Femur (tissue), 1 donor: ENCODE results near the gene PGBD4.
"Not testable (repeated sequence)": the region's sequence is repeated elsewhere in the genome, so short reads cannot be mapped to it uniquely, and the experiment has no call there.

Source experiments
- DNase-seq: peaks from one replicate; pipeline ENCODE4 v3.0.0-alpha.2; 2017

PGBD4 gene

DNA sequence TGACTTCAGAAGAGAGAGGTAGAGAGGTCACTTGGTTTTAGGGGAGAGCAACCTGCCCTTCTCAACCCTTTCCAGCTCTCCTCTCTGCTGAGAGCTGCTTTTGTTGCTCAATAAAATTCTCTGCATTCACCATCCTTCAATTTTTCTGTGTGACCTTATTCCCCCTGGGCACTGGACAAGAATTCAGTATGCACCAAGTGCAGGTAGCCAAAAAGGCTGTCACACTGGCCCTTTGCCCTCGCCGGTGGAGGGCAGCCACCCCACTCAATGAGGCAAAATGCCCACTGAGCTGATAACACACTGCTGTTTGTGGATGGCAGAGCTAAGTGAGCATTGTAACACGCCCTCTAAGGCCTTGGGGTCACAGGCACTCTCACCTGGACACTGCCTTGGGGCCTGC, 12.9 kb downstream of the PGBD4 start:
- DNase-seq: no peak

GRCh38 chr15:34116620-34117019, 14.7 kb downstream of the PGBD4 start:
- peak; percentile 43 for DNase-seq

- DNase-seq: no peak
These were observed 17.4 kb downstream of the PGBD4 start for GRCh38 chr15:34119291-34119690.

- DNase-seq: not testable (repeated sequence)
These were observed 18.5 kb downstream of the PGBD4 start for GRCh38 chr15:34120420-34120819.

GRCh38 chr15:34121786-34122185, 19.9 kb downstream of the PGBD4 start:
- DNase-seq: not testable (repeated sequence)

GRCh38 chr15:34122771-34123183, 20.9 kb downstream of the PGBD4 start:
- DNase-seq: no peak

- DNase-seq: no peak
These were observed 22.8 kb downstream of the PGBD4 start for GRCh38 chr15:34124651-34125050.

DNA sequence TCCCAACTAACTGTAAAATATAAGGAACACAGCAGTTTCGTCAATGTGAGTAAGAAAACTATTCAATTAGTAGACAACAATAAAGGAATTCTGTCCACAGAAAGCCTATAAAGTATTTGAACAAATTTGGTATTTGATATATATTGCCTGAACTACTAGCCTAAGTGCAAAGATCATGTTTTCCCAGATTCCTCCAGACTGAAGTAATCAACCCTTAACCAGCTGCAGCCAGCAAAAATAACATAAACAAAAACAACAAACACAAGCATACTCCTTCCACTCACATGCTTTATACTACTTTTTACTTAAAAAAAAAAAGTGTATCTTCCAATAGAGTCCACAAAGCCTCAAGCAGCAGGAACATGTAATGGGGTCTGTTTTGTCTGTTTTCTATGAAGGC, 24.1 kb downstream of the PGBD4 start:
- DNase-seq: no peak

DNA sequence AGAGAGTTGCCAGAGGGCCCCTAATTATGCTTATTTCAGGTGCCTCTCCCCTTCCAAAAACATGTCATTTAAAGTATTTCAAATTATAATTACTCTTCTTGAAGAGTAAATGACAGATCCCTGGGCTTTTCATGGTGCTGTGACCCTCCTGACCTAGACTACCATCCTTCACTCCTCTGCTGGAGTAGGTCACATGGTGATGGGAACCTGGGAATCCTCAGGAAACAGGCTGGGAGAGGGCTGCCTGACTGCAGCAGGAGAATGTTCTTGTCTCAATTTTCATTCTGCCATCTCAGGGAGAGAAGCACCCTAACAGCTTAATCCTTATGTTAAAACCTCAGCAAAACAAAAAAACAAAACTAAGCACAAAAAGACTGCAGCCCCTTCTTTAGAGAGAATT, 24.6 kb downstream of the PGBD4 start:
- DNase-seq: no peak

DNA sequence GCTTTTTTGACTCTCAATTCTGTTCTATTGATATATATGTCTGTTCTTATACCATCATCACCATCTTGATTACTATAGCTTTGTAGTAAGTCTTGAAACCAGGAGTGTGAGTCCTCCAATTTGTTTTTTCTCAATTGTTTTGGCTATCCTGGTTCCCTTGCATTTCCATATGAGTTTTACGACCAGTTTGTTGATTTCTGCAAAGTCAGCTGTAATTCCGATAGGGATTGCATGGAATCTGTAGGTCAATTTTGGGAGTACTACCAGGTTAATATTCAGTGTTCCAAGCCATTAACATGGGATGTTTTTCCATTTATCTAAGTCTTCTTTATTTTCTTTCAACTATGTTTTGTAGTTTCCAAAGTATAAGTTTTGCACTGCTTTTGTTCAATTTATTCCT, 27.0 kb downstream of the PGBD4 start:
- no peak for DNase-seq

DNA sequence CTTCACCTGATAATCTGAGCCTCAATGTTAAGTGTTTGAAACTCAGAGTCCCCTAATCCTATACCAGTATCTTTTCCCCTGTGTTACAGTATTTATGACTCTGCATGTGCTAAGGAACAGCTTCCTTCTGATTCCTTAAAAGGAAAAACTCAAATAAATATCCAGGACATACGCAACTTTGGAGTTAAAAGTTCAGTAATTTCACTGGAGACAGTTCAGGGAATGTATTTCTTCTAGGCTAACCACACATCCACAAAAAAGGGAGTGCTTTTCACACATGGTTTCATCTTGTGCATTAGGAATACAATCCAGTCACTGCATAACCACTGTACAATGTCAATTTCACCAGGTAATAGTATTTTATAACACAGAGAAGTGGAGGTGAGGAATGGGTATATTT, 31.0 kb downstream of the PGBD4 start:
- DNase-seq: no peak

DNA sequence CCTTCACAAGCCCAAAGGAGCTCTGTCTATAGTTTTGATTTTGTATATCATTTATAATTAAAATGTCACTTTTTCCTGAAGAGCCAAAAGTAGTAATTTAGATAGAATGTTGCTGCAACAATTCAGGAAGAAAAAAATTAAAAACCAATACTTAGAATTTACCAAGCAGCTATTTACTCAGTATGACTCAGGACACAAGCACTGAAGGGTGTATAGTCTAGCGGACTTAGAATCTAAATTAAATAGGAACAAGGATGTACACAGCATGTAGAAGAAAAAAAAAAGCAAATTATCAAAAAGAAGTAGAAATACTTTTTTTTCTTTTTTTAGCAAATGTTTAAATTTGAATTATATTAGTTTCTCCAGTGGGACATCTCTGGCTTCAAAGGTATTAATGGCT, 31.6 kb downstream of the PGBD4 start:
- DNase-seq: no peak

DNA sequence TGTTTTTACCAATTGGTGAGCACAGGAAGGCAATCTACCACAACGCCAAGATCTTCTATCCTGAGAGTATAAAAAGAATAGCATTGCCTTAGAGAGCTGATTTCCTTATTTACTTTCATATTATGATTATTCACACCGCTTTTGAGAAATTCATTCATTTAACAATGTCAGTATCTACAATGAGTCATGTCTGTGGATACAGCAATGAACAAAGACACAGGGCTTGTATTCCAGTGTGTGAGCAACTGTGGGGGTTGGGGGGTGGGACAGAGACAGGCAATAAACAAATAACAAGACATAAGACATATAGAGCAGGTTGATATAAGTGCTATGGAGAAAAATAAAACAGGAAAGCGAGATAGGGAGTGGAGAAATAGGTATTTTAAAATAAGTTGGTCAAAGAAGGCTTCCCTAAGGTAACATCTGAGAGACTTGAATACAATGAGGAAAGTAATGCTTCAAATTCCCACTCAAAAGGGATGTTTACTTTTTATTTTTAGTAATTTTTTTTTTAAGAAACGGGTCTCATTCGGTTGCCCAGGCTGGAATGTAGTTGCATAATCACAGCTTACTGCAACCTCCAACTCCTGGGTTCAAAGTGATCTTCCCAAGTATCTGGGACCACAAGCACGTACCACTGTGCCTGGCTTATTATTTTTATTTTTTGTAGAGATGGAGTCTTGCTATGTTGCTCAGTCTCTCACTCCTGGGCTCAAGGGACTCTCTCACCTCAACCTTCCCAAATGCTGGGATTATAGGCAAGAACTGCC, 45.7 kb downstream of the PGBD4 start:
- DNase-seq: no peak

DNA sequence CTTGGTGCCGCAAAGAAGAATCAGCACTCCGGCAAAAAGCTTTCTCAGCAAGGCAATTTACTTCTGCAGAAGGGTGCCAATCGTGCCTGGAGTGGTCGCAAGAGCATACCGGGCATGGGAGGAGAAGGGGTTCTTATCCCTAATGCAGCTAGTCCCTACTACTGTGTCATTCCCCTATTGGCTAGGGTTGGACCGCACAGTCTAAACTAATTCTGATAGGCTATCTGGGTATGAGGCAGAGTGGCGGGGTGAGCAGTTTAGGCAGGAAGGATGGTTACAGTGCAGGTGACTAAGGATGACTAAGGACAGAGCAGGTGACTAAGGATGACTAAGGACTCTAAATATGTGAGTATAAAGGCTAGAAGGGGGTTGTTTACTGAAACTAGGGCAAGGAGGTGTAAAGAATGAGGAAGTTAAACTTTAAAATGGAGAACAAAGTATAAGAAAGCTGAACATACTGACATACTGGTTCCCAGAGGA, 52.9 kb downstream of the PGBD4 start:
- no peak for DNase-seq

- DNase-seq: no peak
These were observed 54.0 kb downstream of the PGBD4 start for GRCh38 chr15:34155859-34156258.
